Fibroblast of the aortic adventitia (primary cell): ENCODE results near the gene AFG3L2. TPM values are rescaled to one million over a fixed set of nuclear protein-coding genes. Genes with fewer than 3 reads are reported as not detected.
A peak's percentile ranks its signal among the peaks of the same experiment; 100 is the strongest.

Experiments
- DNase-seq: peaks from one replicate; pipeline ENCODE4 v3.0.0-alpha.2; 2010; ENCODE audit warnings: low read depth
- H3K4me3 ChIP-seq: 2 replicates; pipeline ENCODE4 v1.5.1; 2011; ENCODE audit warnings: low read depth, mild to moderate bottlenecking, control low read depth, low read length, moderate library complexity
- CTCF ChIP-seq: IDR thresholded peaks from 2 replicates; pipeline ENCODE4 v1.5.1; 2011; ENCODE audit warnings: mild to moderate bottlenecking, low read length, control low read depth, inconsistent platforms; ENCODE audit not compliant: insufficient read depth
- total RNA-seq: library from RNA; depleted of rRNA; stranded (reverse); fragments of >200 nt; gene quantifications from 2 replicates; pipeline ENCODE4 v1.2.3, GENCODE V29; 2012; ENCODE audit warnings: low replicate concordance

AFG3L2 gene
- total RNA-seq, 1 donor: 37.3 TPM

- no peak for TF ChIP-seq CTCF
- peak overlapping the region; percentile 76 for H3K4me3 ChIP-seq
- peak; percentile 45 for DNase-seq
Observed at GRCh38 chr18:12408247-12408869, 31.3 kb upstream of the AFG3L2 start.

GRCh38 chr18:12406371-12407111 is 29.5 kb upstream of the AFG3L2 start:
- H3K4me3 ChIP-seq: no peak overlapping the region
- TF ChIP-seq CTCF: no peak
- no peak for DNase-seq

GRCh38 chr18:12405066-12405465 is 28.0 kb upstream of the AFG3L2 start:
- no peak for TF ChIP-seq CTCF
- no peak overlapping the region for H3K4me3 ChIP-seq
- DNase-seq: no peak

GRCh38 chr18:12403601-12404506 is 26.8 kb upstream of the AFG3L2 start:
- TF ChIP-seq CTCF: no peak
- peak; percentile 92 for DNase-seq
- no peak overlapping the region for H3K4me3 ChIP-seq

- DNase-seq: no peak
- TF ChIP-seq CTCF: no peak
- no peak overlapping the region for H3K4me3 ChIP-seq
Observed at GRCh38 chr18:12401881-12402280, 24.9 kb upstream of the AFG3L2 start.

- DNase-seq: no peak
- no peak overlapping the region for H3K4me3 ChIP-seq
- TF ChIP-seq CTCF: no peak
Observed at GRCh38 chr18:12399231-12399630, 22.2 kb upstream of the AFG3L2 start.
